HG03575 (cell line): ENCODE results near the gene TRUB2.

Experiments
- ATAC-seq: cut with Tn5 transposase; IDR thresholded peaks from one replicate; pipeline ENCODE4 v1.9.1; 2021; ENCODE audit not compliant: unreplicated experiment, insufficient number of reproducible peaks, low FRiP score; ENCODE audit errors: extremely low read depth

The TRUB2 gene, protein sequence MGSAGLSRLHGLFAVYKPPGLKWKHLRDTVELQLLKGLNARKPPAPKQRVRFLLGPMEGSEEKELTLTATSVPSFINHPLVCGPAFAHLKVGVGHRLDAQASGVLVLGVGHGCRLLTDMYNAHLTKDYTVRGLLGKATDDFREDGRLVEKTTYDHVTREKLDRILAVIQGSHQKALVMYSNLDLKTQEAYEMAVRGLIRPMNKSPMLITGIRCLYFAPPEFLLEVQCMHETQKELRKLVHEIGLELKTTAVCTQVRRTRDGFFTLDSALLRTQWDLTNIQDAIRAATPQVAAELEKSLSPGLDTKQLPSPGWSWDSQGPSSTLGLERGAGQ

DNA sequence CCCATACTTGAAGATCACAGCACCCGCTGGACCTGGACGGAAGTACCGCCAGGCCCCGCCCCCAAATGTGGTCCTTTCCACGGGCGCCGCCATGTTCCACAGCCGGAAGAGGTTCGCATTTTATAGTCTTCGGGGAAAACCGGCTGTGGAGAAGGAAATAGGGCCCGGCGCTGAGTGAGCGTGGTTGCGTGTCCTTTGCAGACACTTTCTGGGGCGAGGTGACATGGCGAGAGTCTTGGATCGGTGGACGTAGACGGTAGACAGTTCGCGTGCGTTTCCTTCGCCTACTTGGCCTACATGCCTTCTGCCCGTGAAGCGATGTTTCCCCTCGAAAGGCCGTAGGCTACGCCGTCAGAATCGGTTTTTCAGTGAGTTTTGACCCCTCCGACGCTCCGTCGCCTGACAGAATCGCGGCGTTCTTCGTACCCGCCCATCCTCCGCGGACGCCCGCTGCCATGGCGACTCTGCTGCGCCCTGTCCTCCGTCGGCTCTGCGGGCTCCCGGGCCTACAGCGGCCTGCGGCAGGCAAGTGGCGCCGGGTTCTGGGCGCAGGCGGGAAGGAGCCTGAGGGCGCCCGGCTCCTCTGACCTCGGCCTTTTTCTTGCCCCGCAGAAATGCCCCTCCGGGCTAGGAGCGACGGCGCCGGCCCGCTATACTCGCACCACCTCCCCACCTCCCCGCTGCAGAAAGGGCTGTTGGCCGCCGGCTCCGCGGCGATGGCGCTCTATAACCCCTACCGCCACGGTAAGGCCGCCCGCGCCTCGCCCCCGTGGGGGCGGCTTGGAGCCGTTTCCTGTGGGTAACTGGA lies at the start of gene TRUB2, which contains the start of gene COQ4:
TRUB2 (minus strand) TSS at position 44 of the 808 bp plus-strand sequence; CDS start at position 5, 39 bp downstream.
COQ4 (plus strand) TSS at position 436 of the 808 bp plus-strand sequence; CDS start at position 456, 20 bp downstream.
- ATAC-seq = no peak

DNA sequence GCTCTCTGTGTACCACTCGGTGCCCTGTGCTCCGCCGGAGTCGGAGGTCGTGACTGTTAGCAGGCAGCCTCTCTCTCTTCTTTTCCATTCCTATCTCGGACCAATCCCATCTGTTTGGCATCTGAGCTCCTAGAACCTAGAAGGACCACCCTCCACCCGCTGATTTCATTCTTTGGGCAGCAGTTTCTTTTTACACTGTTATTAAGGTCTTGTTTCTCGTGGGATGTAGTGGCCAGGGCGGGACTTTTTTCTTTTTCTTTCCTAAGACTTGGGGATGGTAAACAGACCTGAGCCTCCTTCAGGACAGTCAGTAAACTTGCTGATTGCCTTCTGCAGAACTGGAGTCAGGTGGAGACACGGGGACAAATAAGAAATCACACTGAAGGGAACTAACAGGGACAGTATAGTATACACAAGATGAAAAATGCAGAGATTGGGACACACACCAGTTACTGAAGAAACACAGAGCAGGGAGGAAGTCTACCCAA lies 49.4 kb upstream of the TRUB2 start:
- ATAC-seq = no peak

DNA sequence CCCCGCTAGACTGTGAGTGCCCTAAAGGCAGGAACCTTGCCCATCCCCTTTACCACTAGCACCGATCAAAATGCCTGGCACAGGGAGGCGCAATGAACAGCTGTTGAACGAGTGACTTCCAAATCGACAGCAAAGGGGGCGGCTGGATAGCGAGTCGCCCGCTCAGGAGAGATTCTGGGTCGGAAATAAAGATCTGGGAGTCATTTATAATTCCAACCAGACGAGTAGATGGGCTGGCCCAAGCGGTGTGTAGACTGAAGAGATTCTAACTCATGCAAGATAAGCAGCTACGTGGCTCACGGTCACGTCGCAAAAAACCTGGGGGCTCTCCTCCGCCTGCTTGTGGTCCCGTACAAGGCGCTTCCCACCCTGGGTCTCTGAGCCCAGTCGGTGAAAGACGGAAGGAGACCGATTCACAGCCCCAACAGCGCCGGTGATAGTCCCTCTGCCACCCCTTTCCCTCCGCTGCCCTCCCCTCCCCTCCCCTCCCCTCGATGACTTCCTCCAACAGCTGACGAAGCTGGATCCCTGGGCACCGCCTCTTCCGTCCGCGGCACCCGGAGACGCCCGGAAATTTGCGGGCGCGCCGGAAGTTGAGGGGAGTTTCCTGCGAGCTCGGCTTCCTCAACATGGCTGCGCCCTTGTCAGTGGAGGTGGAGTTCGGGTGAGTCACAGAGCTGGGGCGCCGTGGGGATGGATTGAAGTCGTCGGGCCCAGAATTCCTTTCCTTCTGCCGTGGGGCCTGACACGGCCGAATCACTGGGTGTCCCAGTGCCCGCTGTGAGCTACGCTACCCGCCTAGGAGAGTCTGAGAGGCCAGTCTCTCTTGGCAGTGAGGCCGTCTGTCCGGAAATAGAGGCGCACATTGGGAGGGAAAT lies 48.7 kb upstream of the TRUB2 start, which contains the start of gene URM1:
URM1 (plus strand) TSS at position 623 of the 878 bp plus-strand sequence; CDS start at position 630, 7 bp downstream.
- ATAC-seq = no peak

DNA sequence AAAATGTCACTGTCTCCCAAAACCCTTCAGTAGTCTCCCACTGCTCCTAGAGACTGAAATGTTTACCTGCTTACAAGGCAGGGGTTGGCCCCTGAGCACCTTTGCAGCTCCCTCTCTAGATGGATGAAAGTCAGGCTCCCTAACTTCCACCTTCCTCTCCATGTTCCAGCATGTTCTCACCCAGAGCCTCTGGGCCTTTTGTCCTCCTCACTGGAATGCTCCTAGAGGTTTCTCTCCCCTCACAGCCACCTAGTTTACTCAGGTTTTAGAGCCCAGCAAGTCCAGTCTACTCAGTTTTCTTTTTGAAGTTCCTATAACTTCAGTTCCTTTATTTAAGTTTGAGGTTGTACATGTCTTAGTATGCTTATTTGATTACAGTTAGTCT lies 48.1 kb upstream of the TRUB2 start:
- ATAC-seq = no peak

DNA sequence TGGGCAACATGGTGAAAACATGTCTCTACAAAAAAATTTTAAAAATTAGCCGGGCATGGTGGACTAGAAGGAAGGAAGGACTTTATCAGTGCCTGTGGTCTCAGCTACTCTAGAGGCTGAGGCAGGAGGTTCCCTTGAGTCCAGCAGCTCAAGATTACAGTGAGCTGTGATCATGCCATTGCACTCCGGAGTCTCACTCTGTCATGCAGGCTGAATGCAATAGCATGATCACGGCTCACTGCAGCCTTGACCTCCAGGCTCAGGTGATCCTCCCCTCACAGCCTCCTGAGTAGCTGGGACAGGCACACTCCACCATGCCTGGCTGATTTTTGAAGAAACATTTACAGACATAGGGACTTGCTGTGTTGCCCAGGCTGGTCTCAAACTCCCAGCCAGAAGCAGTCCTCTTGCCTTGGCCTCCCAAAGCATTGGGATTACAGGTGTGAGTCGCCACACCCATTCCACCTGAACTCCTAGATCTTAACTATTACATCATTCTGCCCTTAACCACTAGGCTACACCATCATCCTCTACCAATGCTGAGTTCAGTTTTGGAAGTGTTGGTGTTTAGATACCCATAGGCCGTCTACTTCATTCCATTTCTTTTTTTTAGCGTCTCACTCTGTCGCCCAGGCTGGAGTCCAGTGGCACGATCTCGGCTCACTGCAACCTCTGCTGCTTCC lies 46.9 kb upstream of the TRUB2 start:
- ATAC-seq = no peak

DNA sequence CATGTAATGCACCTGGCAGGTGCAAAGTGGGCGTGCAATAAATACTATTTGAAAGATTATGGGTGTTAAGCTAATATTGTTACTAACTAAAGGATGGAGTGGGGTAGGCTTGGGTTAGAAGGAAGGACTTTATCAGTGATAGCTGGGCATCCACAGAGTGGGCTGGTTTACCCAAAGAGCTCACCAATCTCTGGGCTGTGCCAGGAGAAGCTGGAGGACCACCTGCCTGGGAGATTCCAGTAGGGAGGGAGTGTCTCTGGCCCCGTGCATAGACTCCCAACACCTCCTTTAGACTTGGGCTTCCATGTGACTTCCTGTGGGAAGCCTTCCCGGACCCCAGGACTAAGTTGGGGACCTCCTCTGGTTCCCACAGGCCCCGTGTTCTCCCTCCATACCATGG lies 43.3 kb upstream of the TRUB2 start:
- no peak for ATAC-seq

DNA sequence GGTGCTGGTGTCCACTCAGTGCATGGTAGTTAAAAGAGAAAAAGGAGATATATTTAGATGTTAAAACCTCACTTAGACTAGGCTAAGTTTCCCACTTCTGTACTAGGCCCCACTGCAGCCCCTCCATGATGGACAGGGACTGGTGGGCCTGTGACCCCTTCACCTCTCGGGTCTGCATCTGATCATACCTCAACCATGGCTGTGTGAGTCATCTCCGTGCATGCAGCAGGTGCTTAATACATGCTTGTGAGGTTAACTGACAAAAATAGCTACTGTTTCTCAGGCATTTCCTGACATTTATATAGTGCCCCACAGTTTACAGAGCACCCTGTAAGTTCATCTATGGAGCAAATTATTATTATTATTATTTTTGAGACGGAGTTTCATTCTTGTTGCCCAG lies 40.5 kb upstream of the TRUB2 start:
- no peak for ATAC-seq

DNA sequence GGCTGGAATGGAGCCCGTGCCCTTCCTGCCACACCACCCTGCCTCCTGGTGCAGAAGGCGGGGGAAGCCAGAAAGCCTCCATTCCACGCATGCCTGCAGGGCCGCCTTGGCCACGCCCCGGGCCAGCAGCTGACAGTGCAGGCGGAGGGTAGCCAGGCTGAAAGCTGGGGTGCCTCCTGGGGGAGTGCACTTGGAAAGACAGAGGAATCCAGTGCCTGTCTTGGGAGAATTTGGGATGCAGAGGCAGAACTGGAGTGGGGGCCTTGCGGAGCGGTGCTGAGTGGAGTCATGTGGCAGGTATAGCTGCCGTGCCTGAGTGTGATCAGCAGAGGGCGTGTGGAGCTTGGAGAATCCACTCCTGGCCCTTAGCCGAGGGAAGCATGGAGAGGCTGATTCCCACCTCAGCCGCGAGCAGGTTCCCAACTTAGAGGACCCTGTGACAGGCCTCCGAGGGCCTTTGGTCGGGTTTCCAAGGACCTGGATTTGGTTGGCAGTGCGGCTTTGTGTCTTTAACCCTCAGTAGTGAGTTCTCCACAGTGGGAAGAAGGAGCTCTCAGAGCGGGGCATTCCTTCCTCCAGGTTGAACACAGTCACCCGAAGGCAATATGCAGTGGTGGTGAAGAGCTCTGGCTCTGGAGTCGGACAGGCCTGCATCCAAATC lies 39.9 kb upstream of the TRUB2 start:
- ATAC-seq = no peak

DNA sequence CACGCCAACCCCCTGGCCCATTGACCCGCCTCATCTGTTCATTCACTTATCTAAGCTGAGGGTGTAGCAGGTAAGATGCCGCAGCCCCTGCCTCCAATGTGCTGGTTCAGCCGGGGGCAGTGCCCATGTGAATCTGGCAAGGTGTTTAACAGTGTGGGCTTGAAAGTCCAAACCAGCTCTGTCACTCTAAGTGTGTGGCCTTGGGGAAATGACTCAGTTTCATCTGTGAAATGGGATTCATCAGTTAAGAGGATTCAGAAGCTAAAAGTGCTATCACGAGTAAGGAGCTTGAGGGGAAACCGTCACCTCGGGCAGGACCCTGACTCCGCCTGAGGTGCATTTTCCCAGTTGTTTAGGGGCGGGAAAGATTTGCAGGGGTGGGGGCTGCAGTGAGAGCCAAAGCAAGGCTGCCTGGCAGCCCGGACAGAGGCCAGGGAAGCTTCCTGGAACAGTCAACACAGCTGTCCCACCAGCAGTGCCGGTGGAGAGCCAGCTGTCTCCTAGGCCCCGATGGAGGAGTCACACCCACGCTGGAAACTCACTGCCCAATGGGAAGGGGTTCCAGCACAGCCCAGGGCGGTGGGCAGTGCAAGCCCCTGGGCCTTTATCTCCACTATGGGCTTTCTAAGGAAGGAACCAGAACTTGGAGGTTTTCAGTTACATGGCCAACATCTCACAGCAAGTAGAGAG lies 39.2 kb upstream of the TRUB2 start:
- no peak for ATAC-seq

DNA sequence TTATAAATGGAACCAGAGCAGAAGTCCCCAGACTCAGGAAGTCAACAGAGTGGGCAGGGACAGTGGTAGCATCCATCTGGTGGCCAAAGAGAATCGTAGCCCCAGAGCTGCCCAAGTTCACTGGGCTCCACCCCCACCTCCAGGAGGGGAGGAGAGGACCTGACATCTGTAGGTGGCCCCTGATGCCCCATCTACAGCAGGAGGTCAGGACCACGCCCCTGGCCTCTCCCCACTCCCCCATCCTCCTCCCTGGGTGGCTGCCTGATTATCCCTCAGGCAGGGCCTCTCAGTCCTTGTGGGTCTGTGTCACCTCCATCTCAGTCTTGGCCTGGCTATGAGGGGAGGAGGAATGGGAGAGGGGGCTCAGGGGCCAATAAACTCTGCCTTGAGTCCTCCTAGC lies 38.6 kb upstream of the TRUB2 start:
- no peak for ATAC-seq

DNA sequence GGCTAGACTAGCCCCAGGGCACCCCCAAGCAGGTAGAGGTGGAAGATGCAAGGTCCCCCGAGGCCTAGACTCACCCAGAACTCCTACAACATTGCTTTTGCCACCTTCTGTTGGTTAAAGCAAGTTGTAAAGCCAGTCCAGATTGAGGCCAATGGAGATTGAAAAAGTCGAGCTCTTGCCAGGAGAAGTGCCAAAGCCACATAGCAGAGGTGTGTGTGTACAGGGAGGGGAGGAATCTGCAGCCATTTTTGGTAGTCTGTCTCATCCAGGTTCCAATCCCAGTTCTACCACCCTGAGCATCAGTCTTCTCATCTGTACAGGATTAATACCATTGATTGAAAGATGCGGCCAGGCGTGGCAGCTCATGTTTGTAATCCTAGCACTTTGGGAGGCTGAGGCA lies 36.6 kb upstream of the TRUB2 start:
- no peak for ATAC-seq

DNA sequence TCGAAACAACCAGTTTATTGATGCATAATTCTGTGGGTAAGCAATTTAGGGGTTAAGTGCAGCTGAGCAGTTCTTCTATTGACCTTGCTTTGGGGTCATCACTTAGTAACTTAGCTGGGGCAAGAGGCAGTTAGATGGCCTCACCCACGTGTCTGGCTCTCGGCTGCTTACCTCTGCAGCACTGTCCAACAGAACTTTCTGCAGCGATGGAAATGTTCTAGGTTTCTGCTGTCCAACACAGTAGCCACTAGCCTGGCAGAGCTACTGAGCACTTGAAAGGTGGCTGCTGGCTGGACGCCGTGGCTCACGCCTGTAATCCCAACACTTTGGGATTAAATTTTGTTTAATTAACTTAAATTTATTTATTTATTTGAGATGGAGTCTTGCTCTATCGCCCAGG lies 35.8 kb upstream of the TRUB2 start:
- ATAC-seq = no peak

DNA sequence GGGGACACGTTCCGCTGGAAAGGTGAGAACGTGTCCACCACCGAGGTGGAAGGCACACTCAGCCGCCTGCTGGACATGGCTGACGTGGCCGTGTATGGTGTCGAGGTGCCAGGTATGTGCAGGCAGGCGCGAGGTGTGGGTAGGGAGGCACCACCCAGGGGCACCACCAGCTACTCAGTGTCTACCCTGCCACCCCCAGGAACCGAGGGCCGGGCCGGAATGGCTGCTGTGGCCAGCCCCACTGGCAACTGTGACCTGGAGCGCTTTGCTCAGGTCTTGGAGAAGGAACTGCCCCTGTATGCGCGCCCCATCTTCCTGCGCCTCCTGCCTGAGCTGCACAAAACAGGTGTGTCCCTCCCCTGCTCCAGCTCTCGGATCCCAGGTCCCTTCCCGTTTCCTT lies 33.2 kb upstream of the TRUB2 start:
- no peak for ATAC-seq

DNA sequence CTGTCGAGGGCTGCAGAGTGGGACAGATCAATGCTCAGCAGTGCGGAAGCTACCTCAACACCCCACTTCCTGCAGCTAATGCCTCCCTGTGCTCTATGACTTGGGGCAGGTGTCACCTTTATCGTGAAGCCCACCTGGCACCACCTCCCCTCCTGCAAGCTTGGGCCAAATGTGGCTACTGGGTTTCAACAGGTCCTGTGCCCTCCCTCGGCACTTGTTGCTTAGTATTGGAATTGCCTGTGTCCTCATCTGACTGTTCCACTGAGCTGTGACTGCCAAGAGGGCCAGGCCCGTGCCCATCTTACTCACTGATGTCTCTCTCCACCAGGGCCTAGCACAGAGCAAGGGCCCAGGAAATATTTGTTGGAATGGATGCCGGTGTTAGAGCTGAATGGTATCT lies 27.5 kb upstream of the TRUB2 start:
- ATAC-seq = no peak

DNA sequence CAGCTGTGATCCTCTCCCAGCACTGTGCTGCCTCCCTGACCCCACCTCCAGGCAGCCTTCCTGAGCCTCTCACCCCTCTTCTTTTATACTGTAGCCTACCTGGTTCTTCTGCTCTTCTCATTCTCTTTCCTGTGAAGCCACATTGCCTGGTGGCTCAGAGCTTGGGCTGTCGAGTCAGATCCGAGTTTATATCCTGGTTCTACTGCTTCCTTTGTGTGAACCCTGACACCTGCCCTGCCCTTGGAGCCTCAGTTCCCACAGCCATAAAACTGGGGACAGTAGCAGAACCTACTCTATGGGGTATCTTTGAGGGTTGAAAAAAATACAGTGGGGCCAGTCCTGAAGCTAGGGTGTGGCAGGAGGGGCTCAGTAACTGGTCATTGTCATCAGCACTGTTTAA lies 26.9 kb upstream of the TRUB2 start:
- ATAC-seq = no peak

DNA sequence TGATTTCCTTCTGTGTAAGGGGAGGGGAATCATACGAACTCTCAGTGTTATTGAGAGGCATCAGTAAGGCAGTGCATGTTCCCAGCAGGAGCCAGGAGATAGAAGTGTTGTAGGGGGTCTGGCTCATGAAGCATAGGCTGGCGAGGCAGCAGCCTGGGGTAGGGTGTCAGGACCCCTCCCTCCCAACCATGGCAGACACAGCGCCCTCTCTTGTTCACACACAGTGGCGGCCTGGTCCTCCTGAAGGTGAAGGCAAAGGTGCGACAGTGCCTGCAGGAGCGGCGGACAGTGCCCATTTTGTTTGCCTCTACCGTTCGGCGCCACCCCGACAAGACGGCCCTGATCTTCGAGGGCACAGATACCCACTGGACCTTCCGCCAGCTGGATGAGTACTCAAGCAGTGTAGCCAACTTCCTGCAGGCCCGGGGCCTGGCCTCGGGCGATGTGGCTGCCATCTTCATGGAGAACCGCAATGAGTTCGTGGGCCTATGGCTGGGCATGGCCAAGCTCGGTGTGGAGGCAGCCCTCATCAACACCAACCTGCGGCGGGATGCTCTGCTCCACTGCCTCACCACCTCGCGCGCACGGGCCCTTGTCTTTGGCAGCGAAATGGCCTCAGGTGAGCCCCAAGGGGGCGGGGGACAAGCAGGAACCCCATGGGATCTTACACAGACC lies 22.8 kb upstream of the TRUB2 start:
- no peak for ATAC-seq

DNA sequence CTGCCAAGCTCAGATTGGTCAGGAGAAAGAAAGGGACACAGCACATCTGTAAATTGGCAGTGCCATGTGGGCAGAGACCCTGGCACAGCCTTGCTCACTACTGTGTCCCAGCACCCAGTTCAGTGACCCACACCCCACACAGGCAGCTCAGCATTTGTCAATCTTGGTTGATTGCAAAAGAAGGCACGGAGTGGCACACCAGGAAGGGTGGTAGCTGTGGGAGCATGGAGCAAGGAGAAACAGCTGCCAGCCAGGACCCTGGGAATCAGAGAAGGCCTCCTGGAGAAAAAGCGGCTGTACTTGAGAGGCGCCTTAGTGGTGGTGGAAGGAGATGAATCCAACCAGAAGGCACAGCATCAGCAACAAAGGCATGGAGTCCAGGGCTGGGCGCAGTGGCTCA lies 21.6 kb upstream of the TRUB2 start:
- ATAC-seq = no peak
